Measurements from ENCODE around the gene MTREX.

DNA sequence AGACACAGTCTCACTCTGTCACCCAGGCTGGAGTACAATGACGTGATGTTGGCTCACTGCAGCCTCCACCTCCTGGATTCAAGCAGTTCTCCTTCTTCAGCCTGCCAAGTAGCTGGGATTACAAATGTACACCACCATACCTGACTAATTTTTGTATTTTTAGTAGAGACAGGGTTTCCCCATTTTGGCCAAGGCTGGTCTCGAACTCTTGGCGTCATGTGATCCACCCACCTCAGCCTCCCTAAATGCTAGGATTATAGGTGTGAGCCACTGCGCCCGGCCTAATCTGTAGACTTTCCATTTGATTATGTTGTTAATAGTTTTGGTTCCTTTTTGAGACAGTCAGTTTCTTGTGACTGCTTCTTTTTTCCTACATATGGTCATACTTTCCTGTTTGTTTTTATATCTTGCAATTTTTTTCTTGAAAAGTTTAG, 31.0 kb downstream of the MTREX start:
- TF ChIP-seq, protein P1, sequence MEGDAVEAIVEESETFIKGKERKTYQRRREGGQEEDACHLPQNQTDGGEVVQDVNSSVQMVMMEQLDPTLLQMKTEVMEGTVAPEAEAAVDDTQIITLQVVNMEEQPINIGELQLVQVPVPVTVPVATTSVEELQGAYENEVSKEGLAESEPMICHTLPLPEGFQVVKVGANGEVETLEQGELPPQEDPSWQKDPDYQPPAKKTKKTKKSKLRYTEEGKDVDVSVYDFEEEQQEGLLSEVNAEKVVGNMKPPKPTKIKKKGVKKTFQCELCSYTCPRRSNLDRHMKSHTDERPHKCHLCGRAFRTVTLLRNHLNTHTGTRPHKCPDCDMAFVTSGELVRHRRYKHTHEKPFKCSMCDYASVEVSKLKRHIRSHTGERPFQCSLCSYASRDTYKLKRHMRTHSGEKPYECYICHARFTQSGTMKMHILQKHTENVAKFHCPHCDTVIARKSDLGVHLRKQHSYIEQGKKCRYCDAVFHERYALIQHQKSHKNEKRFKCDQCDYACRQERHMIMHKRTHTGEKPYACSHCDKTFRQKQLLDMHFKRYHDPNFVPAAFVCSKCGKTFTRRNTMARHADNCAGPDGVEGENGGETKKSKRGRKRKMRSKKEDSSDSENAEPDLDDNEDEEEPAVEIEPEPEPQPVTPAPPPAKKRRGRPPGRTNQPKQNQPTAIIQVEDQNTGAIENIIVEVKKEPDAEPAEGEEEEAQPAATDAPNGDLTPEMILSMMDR (IDR thresholded peaks at IDR 0.05; ENCODE audit: insufficient read depth, low read depth, low read length) = no peak
- TF ChIP-seq EZH2 (IDR thresholded peaks at IDR 0.05; ENCODE audit: insufficient read depth, low read length) = no peak
